GM21526 (cell line): ENCODE measurements around the gene SLC16A14.
"Not testable (repeated sequence)": the region's sequence is repeated elsewhere in the genome, so short reads cannot be mapped to it uniquely, and the experiment has no call there.

Experiments used
- ATAC-seq: cut with Tn5 transposase; IDR thresholded peaks from one replicate; pipeline ENCODE4 v1.9.1; 2021; ENCODE audit warnings: moderate library complexity; ENCODE audit not compliant: unreplicated experiment, low FRiP score

Gene SLC16A14

GRCh38 chr2:230068651-230069055 lies at the start of gene SLC16A14:
Gene SLC16A14, minus strand, starts transcription at chr2:230068924. Its CDS starts 9,572 bp downstream, at chr2:230059352.
- ATAC-seq = peak; percentile 13

GRCh38 chr2:230106771-230107170 lies 38.0 kb upstream of the SLC16A14 start:
- no peak for ATAC-seq

- not testable (repeated sequence) for ATAC-seq
Measured at GRCh38 chr2:230101967-230102366, 33.2 kb upstream of the SLC16A14 start.

GRCh38 chr2:230097841-230098240 lies 29.1 kb upstream of the SLC16A14 start:
- ATAC-seq = no peak

- ATAC-seq = no peak
Measured at GRCh38 chr2:230097424-230097823, 28.7 kb upstream of the SLC16A14 start.

GRCh38 chr2:230090967-230091366 lies 22.2 kb upstream of the SLC16A14 start:
- no peak for ATAC-seq

GRCh38 chr2:230085201-230085600 lies 16.5 kb upstream of the SLC16A14 start:
- ATAC-seq = no peak

GRCh38 chr2:230077851-230078547 lies 9.3 kb upstream of the SLC16A14 start:
- no peak for ATAC-seq

- ATAC-seq = no peak
Measured at GRCh38 chr2:230076819-230077218, 8.1 kb upstream of the SLC16A14 start.

GRCh38 chr2:230075988-230076631 lies 7.4 kb upstream of the SLC16A14 start:
- ATAC-seq = no peak

- no peak for ATAC-seq
Measured at GRCh38 chr2:230071421-230071820, 2.7 kb upstream of the SLC16A14 start.

- ATAC-seq = no peak
Measured at GRCh38 chr2:230069402-230069801, 678 bp upstream of the SLC16A14 start.

GRCh38 chr2:230068016-230068650 lies 591 bp downstream of the SLC16A14 start:
- ATAC-seq = peak; percentile 37

- no peak for ATAC-seq
Measured at GRCh38 chr2:230060672-230061293, 7.9 kb downstream of the SLC16A14 start.

- no peak for ATAC-seq
Measured at GRCh38 chr2:230053753-230054478, 14.8 kb downstream of the SLC16A14 start.

- no peak for ATAC-seq
Measured at GRCh38 chr2:230052299-230052698, 16.4 kb downstream of the SLC16A14 start.

GRCh38 chr2:230050136-230050535 lies 18.6 kb downstream of the SLC16A14 start:
- no peak for ATAC-seq

GRCh38 chr2:230048010-230048671 lies 20.6 kb downstream of the SLC16A14 start:
- ATAC-seq = no peak

GRCh38 chr2:230046491-230046890 lies 22.2 kb downstream of the SLC16A14 start:
- no peak for ATAC-seq

GRCh38 chr2:230043461-230043860 lies 25.3 kb downstream of the SLC16A14 start:
- no peak for ATAC-seq
